Thyroid gland (tissue), 4 donors: ENCODE measurements around the gene SFSWAP. TPM values are rescaled to one million over a fixed set of nuclear protein-coding genes. Genes with fewer than 3 reads are reported as not detected.

Experiments used
- DNase-seq, 2 donors: peaks; one replicate each; pipeline ENCODE4 v3.0.0-alpha.2; 2019
- H3K27ac ChIP-seq, 3 donors: fragments of 200-600 bp; sonication (generic); 1 replicate in 2 of 3; 2 replicates in 1 of 3; pipeline ENCODE4 v1.5.1; 2016 to 2019; ENCODE audit warnings: mild to moderate bottlenecking in 1 of 3, moderate library complexity in 1 of 3
- H3K27me3 ChIP-seq: fragments of 200-600 bp; sonication (generic); one replicate; pipeline ENCODE4 v1.5.1; 2019
- H3K36me3 ChIP-seq, 2 donors: fragments of 200-600 bp; sonication (generic); one replicate each; pipeline ENCODE4 v1.5.1; 2016 to 2019
- H3K4me1 ChIP-seq, 2 donors: fragments of 200-600 bp; sonication (generic); one replicate each; pipeline ENCODE4 v1.5.1; 2017 to 2019
- H3K4me3 ChIP-seq, 3 donors: fragments of 200-600 bp; sonication (generic); replicated peaks in 1 of 3; 1 replicate in 2 of 3; 2 replicates in 1 of 3; pipeline ENCODE4 v1.5.1; 2016; ENCODE audit warnings: mild to moderate bottlenecking in 1 of 3
- H3K9me3 ChIP-seq: fragments of 200-600 bp; sonication (generic); one replicate; pipeline ENCODE4 v1.5.1; 2017
- CTCF ChIP-seq, 6 experiments: fragments of 200-600 bp in 3 of 6; fragments of 450-650 bp in 3 of 6; sonication (generic) in 3 of 6; IDR thresholded peaks; one replicate each; pipeline ENCODE4 v1.5.1; 2016 to 2019; ENCODE audit warnings: antibody characterized with exemption in 6 of 6, mild to moderate bottlenecking in 2 of 6, inconsistent platforms in 1 of 6, moderate library complexity in 1 of 6
- POLR2A ChIP-seq, 2 donors: fragments of 450-650 bp; IDR thresholded peaks; one replicate each; pipeline ENCODE4 v1.6.1; 2017; ENCODE audit warnings: antibody characterized with exemption in 2 of 2, mild to moderate bottlenecking in 2 of 2, moderate library complexity in 1 of 2
- WGBS, 2 donors: methylation state at CpG; one replicate each; pipeline ENCODE4 v1.1.5; 2017; 5-methylcytosine and 5-hydroxymethylcytosine counted together
- intact Hi-C: fragments of 100-400 bp; cut with DNase I; formaldehyde crosslinking; loops from one replicate; pipeline ENCODE4 v1.15.1; 2023
- total RNA-seq, 4 donors: library from RNA; depleted of rRNA; stranded (reverse); fragments of >200 nt; gene quantifications; one replicate each; pipeline ENCODE4 v1.2.3, GENCODE V29; 2016

SFSWAP gene
- total RNA-seq, 4 donors from 2014 or later = 36.4 to 50.8 (median 42.6) TPM

GRCh38 chr12:131714759-131715158, 3.9 kb downstream of the SFSWAP start:
- H3K36me3 ChIP-seq = peaks cover 46 to 50% of the 10 kb centered on the region in 2 donors
- no peak overlapping the region for H3K27ac ChIP-seq
- peaks cover 16 to 18% of the 10 kb centered on the region in 2 donors for H3K4me1 ChIP-seq
- no peaks in the 10 kb centered on the region for H3K9me3 ChIP-seq
- 93 to 94% methylated on average over 14 of the region's 14 CpGs for WGBS, 2 donors
- intact Hi-C loops = no loop called here
- TF ChIP-seq CTCF (IDR thresholded peaks at IDR 0.05) = no peak
- TF ChIP-seq POLR2A (IDR thresholded peaks at IDR 0.05) = no peak
- no peaks in the 10 kb centered on the region for H3K27me3 ChIP-seq
- no peak for DNase-seq
- no peak overlapping the region for H3K4me3 ChIP-seq

- Histone ChIP-seq H3K36me3 (peaks cover 61 to 64% of the 10 kb centered on the region in 2 donors), H3K9me3 (no peaks in the 10 kb centered on the region), H3K27ac (no peak overlapping the region), H3K4me1 (peaks cover 11 to 14% of the 10 kb centered on the region in 2 donors), H3K4me3 (no peak overlapping the region), H3K27me3 (no peaks in the 10 kb centered on the region)
- no peak for TF ChIP-seq POLR2A (IDR thresholded peaks at IDR 0.05)
- TF ChIP-seq CTCF (IDR thresholded peaks at IDR 0.05) = no peak
- WGBS, 2 donors = 91 to 95% methylated on average over 3 of the region's 3 CpGs
- no peak for DNase-seq
- intact Hi-C loops = no loop called here
Observed at GRCh38 chr12:131716282-131716681, 5.4 kb downstream of the SFSWAP start.

GRCh38 chr12:131720241-131720640, 9.4 kb downstream of the SFSWAP start:
- H3K36me3 ChIP-seq = peaks cover 47 to 55% of the 10 kb centered on the region in 2 donors
- H3K27ac ChIP-seq = no peak overlapping the region
- DNase-seq = no peak
- no peaks in the 10 kb centered on the region for H3K4me1 ChIP-seq
- no peaks in the 10 kb centered on the region for H3K9me3 ChIP-seq
- TF ChIP-seq POLR2A (IDR thresholded peaks at IDR 0.05) (no peak), CTCF (IDR thresholded peaks at IDR 0.05) (no peak)
- H3K4me3 ChIP-seq = no peak overlapping the region
- no peaks in the 10 kb centered on the region for H3K27me3 ChIP-seq
- 93 to 94% methylated on average over 8 of the region's 8 CpGs for WGBS, 2 donors
- intact Hi-C loops = no loop called here

- Histone ChIP-seq H3K36me3 (peaks cover 41 to 49% of the 10 kb centered on the region in 2 donors), H3K27ac (no peak overlapping the region), H3K27me3 (no peaks in the 10 kb centered on the region), H3K9me3 (no peaks in the 10 kb centered on the region), H3K4me1 (no peaks in the 10 kb centered on the region), H3K4me3 (no peak overlapping the region)
- intact Hi-C loops = no loop called here
- DNase-seq = no peak
- WGBS, 2 donors = 86 to 91% methylated on average over 7 of the region's 7 CpGs
- TF ChIP-seq CTCF (IDR thresholded peaks at IDR 0.05) = no peak
- no peak for TF ChIP-seq POLR2A (IDR thresholded peaks at IDR 0.05)
Observed at GRCh38 chr12:131720921-131721320, 10.0 kb downstream of the SFSWAP start.

- Histone ChIP-seq H3K27me3 (no peaks in the 10 kb centered on the region), H3K4me1 (no peaks in the 10 kb centered on the region), H3K4me3 (no peak overlapping the region), H3K27ac (no peak overlapping the region), H3K36me3 (peaks cover 34 to 49% of the 10 kb centered on the region in 2 donors), H3K9me3 (no peaks in the 10 kb centered on the region)
- TF ChIP-seq CTCF (IDR thresholded peaks at IDR 0.05) (no peak), POLR2A (IDR thresholded peaks at IDR 0.05) (no peak)
- intact Hi-C loops = no loop called here
- 93 to 95% methylated on average over 1 of the region's 1 CpG for WGBS, 2 donors
- no peak for DNase-seq
Observed at GRCh38 chr12:131721548-131721947, 10.7 kb downstream of the SFSWAP start.
